Keratinocyte (primary cell): ENCODE data around the gene ELOB. TPM values are rescaled to one million over a fixed set of nuclear protein-coding genes. Genes with fewer than 3 reads are reported as not detected.

Source experiments
- DNase-seq: peaks from one replicate; pipeline ENCODE4 v3.0.0-alpha.2; 2011; ENCODE audit warnings: low read depth, missing footprints, low spot score
- FAIRE-seq: peaks from 2 replicates; lab custom pipeline; 2011; peaks lifted over from hg19 to GRCh38; lab: Jason Lieb, UNC
- H2AFZ ChIP-seq: 2 replicates; pipeline ENCODE4 v1.6.0; 2012; ENCODE audit warnings: low read length, control low read depth, inconsistent platforms; ENCODE audit not compliant: control insufficient read depth
- H3K27ac ChIP-seq: 2 replicates; pipeline ENCODE4 v1.5.1; 2011; ENCODE audit warnings: low read length; ENCODE audit not compliant: control insufficient read depth, insufficient read depth
- H3K27me3 ChIP-seq: 3 replicates; pipeline ENCODE4 v1.6.0; 2011; ENCODE audit warnings: low read length; ENCODE audit not compliant: control insufficient read depth, insufficient read depth; ENCODE audit errors: extremely low read depth
- H3K36me3 ChIP-seq, 2 experiments: 2 replicates in 1 of 2; 3 replicates in 1 of 2; pipeline ENCODE4 v1.5.1; 2011; ENCODE audit warnings: low read length in 2 of 2, mild to moderate bottlenecking in 1 of 2; ENCODE audit not compliant: control insufficient read depth in 2 of 2, insufficient read depth in 2 of 2; ENCODE audit errors: extremely low read depth in 1 of 2
- H3K4me1 ChIP-seq: 3 replicates; pipeline ENCODE4 v1.5.1; 2011; ENCODE audit warnings: low read length; ENCODE audit not compliant: control insufficient read depth, insufficient read depth; ENCODE audit errors: extremely low read depth
- H3K4me2 ChIP-seq: 3 replicates; pipeline ENCODE4 v1.6.0; 2011; ENCODE audit warnings: low read depth, low read length; ENCODE audit not compliant: control insufficient read depth, insufficient read depth; ENCODE audit errors: extremely low read depth
- H3K4me3 ChIP-seq, 3 experiments: fragments of 200-600 bp in 1 of 3; sonication (generic) in 1 of 3; 2 replicates in 2 of 3; 3 replicates in 1 of 3; pipeline ENCODE4 v1.5.1; 2011 to 2016; ENCODE audit warnings: low read length in 3 of 3, mild to moderate bottlenecking in 3 of 3, control low read depth in 2 of 3, inconsistent platforms in 1 of 3, low read depth in 1 of 3, mixed read lengths in 1 of 3, mixed run types in 1 of 3, moderate library complexity in 1 of 3; ENCODE audit not compliant: control insufficient read depth in 2 of 3, insufficient read depth in 2 of 3; ENCODE audit errors: extremely low read depth in 1 of 3
- H3K79me2 ChIP-seq: 2 replicates; pipeline ENCODE4 v1.6.0; 2012; ENCODE audit warnings: low read length; ENCODE audit not compliant: control insufficient read depth, insufficient read depth
- H3K9ac ChIP-seq: 3 replicates; pipeline ENCODE4 v1.6.0; 2011; ENCODE audit warnings: low read length; ENCODE audit not compliant: control insufficient read depth, insufficient read depth; ENCODE audit errors: extremely low read depth
- H3K9me1 ChIP-seq: 3 replicates; pipeline ENCODE4 v1.6.0; 2011; ENCODE audit warnings: low read length; ENCODE audit not compliant: control insufficient read depth, insufficient read depth; ENCODE audit errors: extremely low read depth
- H3K9me3 ChIP-seq: 2 replicates; pipeline ENCODE4 v1.5.1; 2012; ENCODE audit warnings: low read depth, low read length; ENCODE audit not compliant: control insufficient read depth
- H4K20me1 ChIP-seq: 3 replicates; pipeline ENCODE4 v1.6.0; 2011; ENCODE audit warnings: low read length; ENCODE audit not compliant: control insufficient read depth, insufficient read depth; ENCODE audit errors: extremely low read depth
- EZH2 ChIP-seq: IDR thresholded peaks from one replicate; pipeline ENCODE4 v1.6.1; 2012; ENCODE audit warnings: inconsistent platforms, mild to moderate bottlenecking, low read length, moderate library complexity
- dilution Hi-C: fragments of 300-500 bp; cut with MboI; formaldehyde crosslinking; loops from one replicate; pipeline ENCODE4 v1.7.0; 2020; ENCODE audit warnings: low sequenced_read_pairs; ENCODE audit not compliant: extremely low pct_ligation_motif_present
- polyA plus RNA-seq, 5 experiments: library from polyadenylated mRNA; depleted of rRNA in 3 of 5; stranded (reverse) in 3 of 5; stranded (forward) in 1 of 5; unstranded in 1 of 5; fragments of >200 nt; gene quantifications; 1 replicate in 1 of 5; 2 replicates in 3 of 5; 3 replicates in 1 of 5; pipeline versions ENCODE4 v1.2.1 to v1.2.3, GENCODE V29; 2011 to 2012; ENCODE audit warnings: missing spikeins in 2 of 5, low read depth in 1 of 5, low replicate concordance in 1 of 5
- TF ChIP-seq, protein P1 (sequence below), 3 experiments: IDR thresholded peaks in 1 of 3; conservative IDR thresholded peaks in 1 of 3; optimal IDR thresholded peaks in 1 of 3; 2 replicates in 2 of 3; 3 replicates in 1 of 3; pipeline versions ENCODE3 to v1.5.1; 2011; ENCODE audit warnings: low read length in 3 of 3, mild to moderate bottlenecking in 3 of 3, moderate library complexity in 2 of 3, control low read depth in 1 of 3, inconsistent platforms in 1 of 3; ENCODE audit not compliant: insufficient read depth in 2 of 3; ENCODE audit errors: extremely low read depth in 1 of 3

Gene ELOB
- polyA plus RNA-seq, 1 donor (not counting 4 experiments of a cell fraction or from before 2014, with no cell fraction given), result 235 TPM

- TF ChIP-seq EZH2, result no peak
- TF ChIP-seq, protein P1, sequence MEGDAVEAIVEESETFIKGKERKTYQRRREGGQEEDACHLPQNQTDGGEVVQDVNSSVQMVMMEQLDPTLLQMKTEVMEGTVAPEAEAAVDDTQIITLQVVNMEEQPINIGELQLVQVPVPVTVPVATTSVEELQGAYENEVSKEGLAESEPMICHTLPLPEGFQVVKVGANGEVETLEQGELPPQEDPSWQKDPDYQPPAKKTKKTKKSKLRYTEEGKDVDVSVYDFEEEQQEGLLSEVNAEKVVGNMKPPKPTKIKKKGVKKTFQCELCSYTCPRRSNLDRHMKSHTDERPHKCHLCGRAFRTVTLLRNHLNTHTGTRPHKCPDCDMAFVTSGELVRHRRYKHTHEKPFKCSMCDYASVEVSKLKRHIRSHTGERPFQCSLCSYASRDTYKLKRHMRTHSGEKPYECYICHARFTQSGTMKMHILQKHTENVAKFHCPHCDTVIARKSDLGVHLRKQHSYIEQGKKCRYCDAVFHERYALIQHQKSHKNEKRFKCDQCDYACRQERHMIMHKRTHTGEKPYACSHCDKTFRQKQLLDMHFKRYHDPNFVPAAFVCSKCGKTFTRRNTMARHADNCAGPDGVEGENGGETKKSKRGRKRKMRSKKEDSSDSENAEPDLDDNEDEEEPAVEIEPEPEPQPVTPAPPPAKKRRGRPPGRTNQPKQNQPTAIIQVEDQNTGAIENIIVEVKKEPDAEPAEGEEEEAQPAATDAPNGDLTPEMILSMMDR (optimal IDR thresholded peaks at IDR 0.05 in 1 of 3, IDR thresholded peaks at IDR 0.05 in 1 of 3, conservative IDR thresholded peaks at IDR 0.05 in 1 of 3; ENCODE audit: extremely low read depth in 1 of 3, insufficient read depth in 2 of 3, low read length in 3 of 3), result no peak
- H3K9me1 ChIP-seq, result no peaks in the 10 kb centered on the region
- no peaks in the 10 kb centered on the region for H3K27me3 ChIP-seq
- no peak overlapping the region for H2AFZ ChIP-seq
- peaks cover 63% of the 10 kb centered on the region for H3K79me2 ChIP-seq
- no peak overlapping the region for H3K4me2 ChIP-seq
- H3K9me3 ChIP-seq, result no peaks in the 10 kb centered on the region
- H3K9ac ChIP-seq, result no peak overlapping the region
- DNase-seq (no peak), FAIRE-seq (no peak)
- dilution Hi-C loops, result no loop called here
- H3K4me3 ChIP-seq, result no peak overlapping the region
- peaks cover 37% of the 10 kb centered on the region for H4K20me1 ChIP-seq
- no peak overlapping the region for H3K27ac ChIP-seq
- peaks cover 70 to 87% of the 10 kb centered on the region in 2 experiments for H3K36me3 ChIP-seq
- H3K4me1 ChIP-seq, result peaks cover 9% of the 10 kb centered on the region
Measured at GRCh38 chr16:2767891-2768290, 9.2 kb downstream of the ELOB start.

DNA sequence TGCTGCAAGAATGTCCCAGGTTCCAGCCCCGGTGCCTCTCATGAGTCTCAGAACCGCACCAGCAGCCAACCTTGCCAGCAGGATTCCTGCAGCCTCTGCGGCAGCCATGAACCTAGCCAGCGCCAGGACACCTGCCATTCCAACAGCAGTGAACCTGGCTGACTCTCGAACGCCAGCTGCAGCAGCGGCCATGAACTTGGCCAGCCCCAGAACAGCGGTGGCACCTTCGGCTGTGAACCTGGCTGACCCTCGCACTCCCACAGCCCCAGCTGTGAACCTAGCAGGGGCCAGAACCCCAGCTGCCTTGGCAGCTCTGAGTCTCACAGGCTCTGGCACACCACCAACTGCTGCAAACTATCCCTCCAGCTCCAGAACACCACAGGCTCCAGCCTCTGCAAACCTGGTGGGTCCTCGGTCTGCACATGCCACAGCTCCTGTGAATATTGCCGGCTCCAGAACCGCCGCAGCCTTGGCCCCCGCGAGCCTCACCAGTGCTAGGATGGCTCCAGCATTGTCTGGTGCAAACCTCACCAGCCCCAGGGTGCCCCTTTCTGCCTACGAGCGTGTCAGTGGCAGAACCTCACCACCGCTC, 9.8 kb downstream of the ELOB start:
- Histone ChIP-seq H2AFZ (no peak overlapping the region), H3K9me3 (no peaks in the 10 kb centered on the region), H3K4me3 (no peak overlapping the region), H3K27me3 (no peaks in the 10 kb centered on the region), H3K79me2 (peaks cover 69% of the 10 kb centered on the region), H3K36me3 (peaks cover 71 to 93% of the 10 kb centered on the region in 2 experiments), H4K20me1 (peaks cover 37% of the 10 kb centered on the region), H3K4me1 (peaks cover 9% of the 10 kb centered on the region), H3K27ac (no peak overlapping the region), H3K9me1 (no peaks in the 10 kb centered on the region), H3K4me2 (no peak overlapping the region), H3K9ac (no peak overlapping the region)
- DNase-seq, result no peak
- FAIRE-seq, result no peak
- dilution Hi-C loops, result no loop called here
- no peak for TF ChIP-seq EZH2
- TF ChIP-seq, protein P1 (optimal IDR thresholded peaks at IDR 0.05 in 1 of 3, IDR thresholded peaks at IDR 0.05 in 1 of 3, conservative IDR thresholded peaks at IDR 0.05 in 1 of 3; ENCODE audit: extremely low read depth in 1 of 3, insufficient read depth in 2 of 3, low read length in 3 of 3), result no peak
